ENCODE results near the gene TRABD2A. TPM values are rescaled to one million over a fixed set of nuclear protein-coding genes. Genes with fewer than 3 reads are reported as not detected.

TRABD2A gene
- total RNA-seq, 1 donor from 2014 or later, result not detected

DNA sequence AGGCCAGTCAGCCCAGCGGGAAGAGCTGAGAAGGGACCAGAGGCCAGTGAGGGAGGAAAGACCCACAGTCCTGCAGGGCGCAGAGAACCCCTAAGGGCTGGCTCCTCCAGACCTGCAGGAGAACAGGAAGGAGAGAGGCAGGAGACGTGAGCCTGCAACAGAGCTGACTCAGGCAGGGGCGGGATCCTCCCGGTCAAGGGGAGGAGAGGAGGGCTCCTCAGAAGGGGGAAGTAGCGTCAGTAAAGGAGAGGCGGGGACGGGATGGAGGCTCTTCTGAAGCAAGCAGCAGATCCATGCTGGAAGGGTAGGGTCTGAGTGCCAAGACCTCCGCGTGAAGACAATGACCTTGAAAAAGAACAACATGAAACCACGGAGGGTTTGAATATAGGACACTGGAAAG, 50.8 kb downstream of the TRABD2A start:
- Mint-ChIP-seq H3K4me1 (ENCODE audit: low read depth, unreplicated experiment) (no peaks in the 10 kb centered on the region), H3K27ac (ENCODE audit: unreplicated experiment) (no peak overlapping the region), H3K27me3 (ENCODE audit: unreplicated experiment) (peaks cover 3% of the 10 kb centered on the region), H3K36me3 (ENCODE audit: unreplicated experiment) (no peaks in the 10 kb centered on the region), H3K9me3 (ENCODE audit: unreplicated experiment) (peaks cover 2% of the 10 kb centered on the region), H3K4me3 (ENCODE audit: unreplicated experiment) (no peak overlapping the region)
- DNase-seq, result no peak
- no peak for TF ChIP-seq CTCF (IDR thresholded peaks at IDR 0.05; ENCODE audit: partially characterized antibody, unreplicated experiment)

DNA sequence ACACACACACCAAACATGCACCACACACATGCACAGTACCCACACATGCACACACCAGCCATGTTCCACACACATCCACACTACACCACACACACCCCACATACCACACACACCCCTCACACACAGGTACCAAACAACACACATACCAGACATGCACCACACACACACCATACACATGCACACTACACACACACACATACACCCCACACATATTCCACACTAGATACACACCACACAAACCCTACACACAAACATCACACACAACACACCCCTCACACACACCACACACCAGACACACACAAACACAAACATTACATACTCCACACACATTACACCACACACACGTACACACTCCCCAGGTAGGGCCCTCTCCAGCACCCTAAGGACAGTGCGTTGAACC, 51.2 kb downstream of the TRABD2A start:
- H3K9me3 Mint-ChIP-seq (ENCODE audit: unreplicated experiment), result peaks cover 2% of the 10 kb centered on the region
- TF ChIP-seq CTCF (IDR thresholded peaks at IDR 0.05; ENCODE audit: partially characterized antibody, unreplicated experiment), result no peak
- no peak overlapping the region for H3K4me3 Mint-ChIP-seq (ENCODE audit: unreplicated experiment)

DNA sequence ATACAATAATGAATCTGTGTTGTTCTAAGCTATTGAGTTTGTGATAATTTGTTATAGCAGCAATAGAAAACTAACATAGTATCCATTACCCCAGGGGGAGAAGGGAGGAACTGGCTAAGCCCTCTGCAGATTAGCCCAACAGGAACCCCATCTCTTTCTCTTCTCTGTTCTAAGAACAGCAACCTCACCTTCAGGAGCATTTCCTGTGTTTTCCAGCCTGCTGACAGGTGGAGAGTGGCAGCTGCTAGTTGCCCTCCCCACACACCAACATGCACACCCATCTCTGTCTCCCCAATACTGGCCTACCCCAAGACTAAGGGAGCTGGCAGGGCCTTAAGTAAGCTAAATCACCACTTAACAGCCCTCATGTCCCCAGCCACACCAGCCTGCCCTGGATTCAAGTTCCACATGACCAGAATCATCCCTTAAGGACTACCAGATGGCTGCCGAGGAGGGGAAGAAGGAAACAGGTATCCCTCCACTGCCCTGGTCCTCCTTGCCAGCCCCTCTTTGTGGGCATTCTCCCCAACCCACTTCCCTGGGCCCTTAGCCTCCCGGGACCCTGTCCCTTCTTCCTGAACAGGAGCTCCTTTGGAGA, 52.8 kb downstream of the TRABD2A start:
- no peak for TF ChIP-seq CTCF (IDR thresholded peaks at IDR 0.05; ENCODE audit: partially characterized antibody, unreplicated experiment)
- Mint-ChIP-seq H3K27me3 (ENCODE audit: unreplicated experiment) (peaks cover 3% of the 10 kb centered on the region), H3K27ac (ENCODE audit: unreplicated experiment) (no peak overlapping the region), H3K4me3 (ENCODE audit: unreplicated experiment) (no peak overlapping the region), H3K4me1 (ENCODE audit: low read depth, unreplicated experiment) (no peaks in the 10 kb centered on the region), H3K9me3 (ENCODE audit: unreplicated experiment) (peaks cover 2% of the 10 kb centered on the region), H3K36me3 (ENCODE audit: unreplicated experiment) (no peaks in the 10 kb centered on the region)
- DNase-seq, result no peak

More for the DNA sequence above, 51.2 kb downstream of the TRABD2A start:
- DNase-seq, result no peak
- H3K27me3 Mint-ChIP-seq (ENCODE audit: unreplicated experiment), result peaks cover 3% of the 10 kb centered on the region
- no peak overlapping the region for H3K27ac Mint-ChIP-seq (ENCODE audit: unreplicated experiment)
- H3K4me1 Mint-ChIP-seq (ENCODE audit: low read depth, unreplicated experiment), result no peaks in the 10 kb centered on the region
- H3K36me3 Mint-ChIP-seq (ENCODE audit: unreplicated experiment), result no peaks in the 10 kb centered on the region

DNA sequence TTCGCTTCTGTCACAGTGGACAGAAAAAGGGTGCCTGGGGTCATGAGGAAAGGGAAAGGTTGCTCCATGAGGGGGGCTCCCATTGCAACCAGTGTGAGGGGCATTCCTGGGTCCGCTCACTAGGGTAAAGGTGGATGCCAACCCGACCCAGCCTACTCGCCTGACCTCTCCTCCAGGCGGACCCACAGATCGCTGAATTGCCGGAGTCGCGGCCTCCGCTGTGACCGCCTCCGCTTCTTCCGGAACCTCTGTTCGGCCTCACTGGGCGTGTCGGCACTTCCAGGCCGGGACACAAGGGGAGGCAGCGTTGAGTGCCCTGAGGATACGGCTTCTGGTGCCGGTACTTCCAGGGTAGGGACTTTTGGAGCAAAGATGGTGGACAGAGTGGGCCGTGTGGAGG, 57.1 kb downstream of the TRABD2A start:
- no peaks in the 10 kb centered on the region for H3K27me3 Mint-ChIP-seq (ENCODE audit: unreplicated experiment)
- no peaks in the 10 kb centered on the region for H3K36me3 Mint-ChIP-seq (ENCODE audit: unreplicated experiment)

More for the DNA sequence above, 57.1 kb downstream of the TRABD2A start:
- Mint-ChIP-seq H3K4me3 (ENCODE audit: unreplicated experiment) (no peak overlapping the region), H3K27ac (ENCODE audit: unreplicated experiment) (no peak overlapping the region), H3K4me1 (ENCODE audit: low read depth, unreplicated experiment) (no peaks in the 10 kb centered on the region), H3K9me3 (ENCODE audit: unreplicated experiment) (no peaks in the 10 kb centered on the region)
- no peak for DNase-seq
- no peak for TF ChIP-seq CTCF (IDR thresholded peaks at IDR 0.05; ENCODE audit: partially characterized antibody, unreplicated experiment)
